ENCODE measurements around the gene DAAM2. TPM values are rescaled to one million over a fixed set of nuclear protein-coding genes. Genes with fewer than 3 reads are reported as not detected.

DAAM2 gene
- total RNA-seq, 2 experiments from 2014 or later = 0.09 to 1.1 TPM

DNA sequence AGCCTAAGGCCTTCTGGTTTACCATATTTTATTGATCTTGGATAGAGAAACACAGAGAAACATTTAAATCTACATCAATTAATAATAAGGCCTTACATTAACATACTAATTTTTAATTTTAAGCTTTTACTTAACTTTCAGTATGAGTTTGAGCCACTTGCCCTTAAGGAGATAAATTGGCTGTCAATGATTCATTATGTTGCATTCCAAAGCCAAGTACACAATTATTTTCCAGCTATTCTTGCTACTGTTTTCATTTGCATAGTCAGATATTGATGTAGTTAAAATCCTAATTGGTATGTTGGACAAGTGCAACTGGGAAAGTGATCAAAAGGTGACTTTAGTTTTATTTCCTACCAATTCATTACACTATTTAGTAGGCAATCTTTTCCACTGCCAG is 83.9 kb downstream of the DAAM2 start:
- no peak overlapping the region for H2AFZ ChIP-seq (ENCODE audit: low read length)
- no peak for DNase-seq (ENCODE audit: low spot score)
- H3K4me1 ChIP-seq (ENCODE audit: insufficient read depth, low read length, poor library complexity, severe bottlenecking) = no peaks in the 10 kb centered on the region
- ChIA-PET POLR2A (interaction anchor here (0.6 kb wide), 1 partner anchor 520 kb away, joined by 3 read pairs; no protein-coding TSS in a partner anchor), CTCF (ENCODE audit: unreplicated experiment) (no interaction called here)
- H3K27ac ChIP-seq (ENCODE audit: low read depth, low read length, poor library complexity, severe bottlenecking) = no peak overlapping the region
- no peak overlapping the region for H3K4me2 ChIP-seq (ENCODE audit: low read length)
- no peak overlapping the region for H3K4me3 ChIP-seq (ENCODE audit: low read depth, low read length, poor library complexity, severe bottlenecking)
- no peaks in the 10 kb centered on the region for H3K9me3 ChIP-seq (ENCODE audit: low read length)
- TF ChIP-seq, protein P1, sequence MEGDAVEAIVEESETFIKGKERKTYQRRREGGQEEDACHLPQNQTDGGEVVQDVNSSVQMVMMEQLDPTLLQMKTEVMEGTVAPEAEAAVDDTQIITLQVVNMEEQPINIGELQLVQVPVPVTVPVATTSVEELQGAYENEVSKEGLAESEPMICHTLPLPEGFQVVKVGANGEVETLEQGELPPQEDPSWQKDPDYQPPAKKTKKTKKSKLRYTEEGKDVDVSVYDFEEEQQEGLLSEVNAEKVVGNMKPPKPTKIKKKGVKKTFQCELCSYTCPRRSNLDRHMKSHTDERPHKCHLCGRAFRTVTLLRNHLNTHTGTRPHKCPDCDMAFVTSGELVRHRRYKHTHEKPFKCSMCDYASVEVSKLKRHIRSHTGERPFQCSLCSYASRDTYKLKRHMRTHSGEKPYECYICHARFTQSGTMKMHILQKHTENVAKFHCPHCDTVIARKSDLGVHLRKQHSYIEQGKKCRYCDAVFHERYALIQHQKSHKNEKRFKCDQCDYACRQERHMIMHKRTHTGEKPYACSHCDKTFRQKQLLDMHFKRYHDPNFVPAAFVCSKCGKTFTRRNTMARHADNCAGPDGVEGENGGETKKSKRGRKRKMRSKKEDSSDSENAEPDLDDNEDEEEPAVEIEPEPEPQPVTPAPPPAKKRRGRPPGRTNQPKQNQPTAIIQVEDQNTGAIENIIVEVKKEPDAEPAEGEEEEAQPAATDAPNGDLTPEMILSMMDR (conservative IDR thresholded peaks at IDR 0.05; ENCODE audit: low read length) = no peak
- TF ChIP-seq EZH2phosphoT487 (IDR thresholded peaks at IDR 0.05; ENCODE audit: borderline replicate concordance, low read depth, low read length) = no peak
- no peaks in the 10 kb centered on the region for H3K36me3 ChIP-seq (ENCODE audit: insufficient read depth, low read length)
- H4K20me1 ChIP-seq (ENCODE audit: insufficient read depth, low read length) = no peaks in the 10 kb centered on the region
- intact Hi-C loops (cut with micrococcal nuclease; ENCODE audit: unreplicated experiment) = no loop called here
- BruUV-seq (replicated peaks) = no TSS peak
- no peaks in the 10 kb centered on the region for H3K79me2 ChIP-seq (ENCODE audit: insufficient read depth, low read depth, low read length)
- no peaks in the 10 kb centered on the region for H3K9me2 ChIP-seq (ENCODE audit: insufficient read depth, low read length)

DNA sequence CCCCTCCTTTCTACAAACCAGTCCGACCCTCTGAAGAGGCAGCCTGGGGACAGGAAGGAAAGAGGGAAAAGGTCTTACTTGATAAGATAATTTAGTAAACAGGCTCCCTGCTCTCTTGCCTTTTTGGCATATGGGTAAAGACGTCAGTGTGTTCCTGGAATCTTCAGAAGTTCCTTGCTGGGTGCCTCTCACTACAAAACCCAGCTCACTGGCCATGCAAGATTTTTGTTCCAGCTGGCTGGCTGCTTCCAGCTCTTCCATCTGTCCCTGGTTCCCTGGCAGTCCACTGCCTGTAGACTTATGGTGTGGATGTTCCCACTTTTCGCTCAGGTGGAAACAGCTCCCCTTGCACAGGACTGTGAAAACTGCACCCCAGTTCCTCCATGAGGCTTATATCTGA is 84.7 kb downstream of the DAAM2 start:
- no peak overlapping the region for H3K4me3 ChIP-seq (ENCODE audit: low read depth, low read length, poor library complexity, severe bottlenecking)
- H3K4me1 ChIP-seq (ENCODE audit: insufficient read depth, low read length, poor library complexity, severe bottlenecking) = no peaks in the 10 kb centered on the region
- TF ChIP-seq, protein P1 (conservative IDR thresholded peaks at IDR 0.05; ENCODE audit: low read length) = no peak
- no peak for TF ChIP-seq EZH2phosphoT487 (IDR thresholded peaks at IDR 0.05; ENCODE audit: borderline replicate concordance, low read depth, low read length)
- no peak for DNase-seq (ENCODE audit: low spot score)
- H3K36me3 ChIP-seq (ENCODE audit: insufficient read depth, low read length) = no peaks in the 10 kb centered on the region
- ChIA-PET CTCF (ENCODE audit: unreplicated experiment) (no interaction called here), POLR2A (interaction anchor here (0.6 to 1.0 kb wide), 2 partner anchors 24 to 36 kb away, joined by 3 read pairs; no protein-coding TSS in a partner anchor)
- BruUV-seq (replicated peaks) = no TSS peak
- no peaks in the 10 kb centered on the region for H3K9me3 ChIP-seq (ENCODE audit: low read length)
- no peaks in the 10 kb centered on the region for H4K20me1 ChIP-seq (ENCODE audit: insufficient read depth, low read length)
- no peaks in the 10 kb centered on the region for H3K9me2 ChIP-seq (ENCODE audit: insufficient read depth, low read length)
- no peak overlapping the region for H2AFZ ChIP-seq (ENCODE audit: low read length)
- H3K79me2 ChIP-seq (ENCODE audit: insufficient read depth, low read depth, low read length) = no peaks in the 10 kb centered on the region
- no peak overlapping the region for H3K27ac ChIP-seq (ENCODE audit: low read depth, low read length, poor library complexity, severe bottlenecking)
- intact Hi-C loops (cut with micrococcal nuclease; ENCODE audit: unreplicated experiment) = no loop called here
- H3K4me2 ChIP-seq (ENCODE audit: low read length) = no peak overlapping the region

DNA sequence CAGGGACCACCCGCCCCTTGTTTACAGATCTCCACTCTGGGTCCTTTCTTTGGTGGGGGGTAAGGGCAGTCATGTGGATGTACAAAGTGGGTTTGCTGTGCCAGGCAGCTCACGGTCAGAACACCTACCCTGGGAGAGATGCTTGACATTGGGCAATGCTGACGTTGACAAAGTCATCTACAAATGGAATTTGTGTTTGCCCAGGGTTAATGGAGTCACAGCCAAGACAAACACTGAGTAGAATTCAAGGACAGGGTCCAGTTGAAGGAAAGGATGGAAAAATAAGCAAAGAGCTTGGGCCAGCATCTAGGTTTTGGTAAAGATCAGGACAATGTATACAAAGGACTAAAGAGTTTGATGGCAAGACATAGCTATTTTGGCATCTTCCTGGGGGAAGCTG is 87.4 kb downstream of the DAAM2 start:
- Histone ChIP-seq H3K36me3 (ENCODE audit: insufficient read depth, low read length) (no peaks in the 10 kb centered on the region), H3K79me2 (ENCODE audit: insufficient read depth, low read depth, low read length) (no peaks in the 10 kb centered on the region), H3K9me3 (ENCODE audit: low read length) (no peaks in the 10 kb centered on the region), H3K4me3 (ENCODE audit: low read depth, low read length, poor library complexity, severe bottlenecking) (no peak overlapping the region), H4K20me1 (ENCODE audit: insufficient read depth, low read length) (no peaks in the 10 kb centered on the region), H3K4me1 (ENCODE audit: insufficient read depth, low read length, poor library complexity, severe bottlenecking) (no peaks in the 10 kb centered on the region), H3K27ac (ENCODE audit: low read depth, low read length, poor library complexity, severe bottlenecking) (no peak overlapping the region), H3K9me2 (ENCODE audit: insufficient read depth, low read length) (no peaks in the 10 kb centered on the region), H2AFZ (ENCODE audit: low read length) (no peak overlapping the region), H3K4me2 (ENCODE audit: low read length) (no peak overlapping the region)
- DNase-seq (ENCODE audit: low spot score) = no peak
- no TSS peak for BruUV-seq (replicated peaks)
- ChIA-PET POLR2A (no interaction called here), CTCF (ENCODE audit: unreplicated experiment) (interaction anchor here (0.7 kb wide), 1 partner anchor 14 kb away, joined by 3 read pairs; no protein-coding TSS in a partner anchor)
- TF ChIP-seq, protein P1 (conservative IDR thresholded peaks at IDR 0.05; ENCODE audit: low read length) = no peak
- TF ChIP-seq EZH2phosphoT487 (IDR thresholded peaks at IDR 0.05; ENCODE audit: borderline replicate concordance, low read depth, low read length) = no peak
- intact Hi-C loops (cut with micrococcal nuclease; ENCODE audit: unreplicated experiment) = no loop called here

All from OCI-LY7 (cell line).